GM18519 (cell line): ENCODE data around the gene GGA1.
"Not testable (repeated sequence)": the region's sequence is repeated elsewhere in the genome, so short reads cannot be mapped to it uniquely, and the experiment has no call there.

ENCODE experiments used
- ATAC-seq: cut with Tn5 transposase; IDR thresholded peaks from one replicate; pipeline ENCODE4 v1.9.1; 2021; ENCODE audit warnings: mild to moderate bottlenecking, moderate library complexity; ENCODE audit not compliant: unreplicated experiment, low FRiP score

Gene GGA1

GRCh38 chr22:37569921-37570660 is 38.5 kb upstream of the GGA1 start:
- no peak for ATAC-seq

- no peak for ATAC-seq
These were observed 38.0 kb upstream of the GGA1 start for GRCh38 chr22:37570661-37570976.

GRCh38 chr22:37571258-37571991 is 37.2 kb upstream of the GGA1 start:
- ATAC-seq: no peak

- ATAC-seq: no peak
These were observed 36.7 kb upstream of the GGA1 start for GRCh38 chr22:37571992-37572373.

- no peak for ATAC-seq
These were observed 33.1 kb upstream of the GGA1 start for GRCh38 chr22:37575490-37576003.

GRCh38 chr22:37578002-37578401 is 30.6 kb upstream of the GGA1 start:
- ATAC-seq: no peak

- no peak for ATAC-seq
These were observed 27.1 kb upstream of the GGA1 start for GRCh38 chr22:37581504-37581903.

- ATAC-seq: no peak
These were observed 26.1 kb upstream of the GGA1 start for GRCh38 chr22:37582526-37582925.

- no peak for ATAC-seq
These were observed 20.0 kb upstream of the GGA1 start for GRCh38 chr22:37588546-37589215.

GRCh38 chr22:37589636-37590035 is 19.0 kb upstream of the GGA1 start:
- ATAC-seq: no peak

- ATAC-seq: not testable (repeated sequence)
These were observed 17.6 kb upstream of the GGA1 start for GRCh38 chr22:37591081-37591480.

GRCh38 chr22:37591823-37592404 is 16.7 kb upstream of the GGA1 start:
- no peak for ATAC-seq

GRCh38 chr22:37594237-37594636 is 14.4 kb upstream of the GGA1 start:
- ATAC-seq: no peak

GRCh38 chr22:37599153-37599552 is 9.5 kb upstream of the GGA1 start:
- ATAC-seq: no peak

GRCh38 chr22:37601203-37601539 is 7.5 kb upstream of the GGA1 start:
- ATAC-seq: no peak

GRCh38 chr22:37601540-37602442 is 6.8 kb upstream of the GGA1 start:
- ATAC-seq: no peak

- ATAC-seq: not testable (repeated sequence)
These were observed 5.9 kb upstream of the GGA1 start for GRCh38 chr22:37602546-37603277.

GRCh38 chr22:37604074-37604473 is 4.6 kb upstream of the GGA1 start:
- no peak for ATAC-seq

- ATAC-seq: no peak
These were observed 3.8 kb upstream of the GGA1 start for GRCh38 chr22:37604875-37605274.
